Measurements from ENCODE around the gene TLR10.

The TLR10 gene

DNA sequence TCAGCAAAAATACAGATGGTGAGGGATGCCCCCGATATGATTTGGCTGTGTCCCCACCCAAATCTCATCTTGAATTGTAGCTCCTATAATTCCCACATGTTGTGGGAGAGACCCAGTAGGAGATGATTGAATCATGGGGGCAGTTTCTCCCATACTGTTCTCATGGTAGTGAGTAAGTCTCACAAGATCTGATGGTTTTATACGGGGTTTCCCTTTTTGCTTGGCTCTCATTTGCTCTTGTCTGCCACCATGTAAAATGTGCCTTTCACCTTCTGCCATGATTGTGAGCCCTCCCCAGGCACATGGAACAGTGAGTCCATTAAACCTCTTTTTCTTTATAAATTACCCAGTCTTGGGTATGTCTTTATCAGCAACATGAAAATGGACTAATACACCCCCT, 15.8 kb downstream of the TLR10 start:
- DNase-seq: peak in 2 of 3 donors; percentile 47 to 61

DNA sequence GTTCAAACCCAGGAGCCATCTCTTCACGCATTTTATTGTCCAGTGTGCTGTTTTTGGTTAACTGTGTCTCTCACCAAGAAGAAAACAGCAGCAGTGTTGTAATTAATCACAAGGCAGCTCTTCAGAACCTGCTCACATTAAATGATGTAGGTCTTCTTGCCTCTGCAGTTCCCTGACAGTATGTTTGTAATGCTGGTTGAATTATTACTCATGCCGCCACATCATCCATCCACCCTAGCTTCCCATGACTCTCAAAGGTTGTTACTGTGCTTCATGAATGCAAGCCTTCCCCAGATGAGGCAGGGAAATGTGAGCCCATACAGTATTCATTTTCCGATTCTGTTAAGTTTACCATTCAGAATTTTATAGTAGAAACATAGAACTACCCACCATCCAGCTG, 17.4 kb downstream of the TLR10 start:
- DNase-seq: peak; percentile 49 to 76 (median 60)

DNA sequence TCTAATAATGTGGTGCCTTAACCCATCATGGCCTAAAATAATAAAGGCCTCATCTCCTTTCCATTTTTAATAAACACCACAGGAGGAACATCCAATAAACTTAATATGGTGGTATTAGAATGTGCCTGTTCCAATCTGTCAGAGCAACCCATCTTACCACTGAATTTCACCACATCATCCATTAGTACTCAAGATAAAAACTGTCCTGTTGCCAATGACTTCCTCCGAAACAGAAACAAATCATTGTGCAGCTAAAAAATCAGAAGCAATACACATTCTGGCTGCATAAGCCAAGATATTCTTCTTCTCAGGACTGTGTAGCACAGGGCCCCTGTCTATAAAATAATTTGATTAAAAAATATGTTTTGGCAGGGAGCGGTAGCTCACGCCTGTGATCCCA, 18.5 kb downstream of the TLR10 start:
- peak in 1 of 3 donors; percentile 25 for DNase-seq

DNA sequence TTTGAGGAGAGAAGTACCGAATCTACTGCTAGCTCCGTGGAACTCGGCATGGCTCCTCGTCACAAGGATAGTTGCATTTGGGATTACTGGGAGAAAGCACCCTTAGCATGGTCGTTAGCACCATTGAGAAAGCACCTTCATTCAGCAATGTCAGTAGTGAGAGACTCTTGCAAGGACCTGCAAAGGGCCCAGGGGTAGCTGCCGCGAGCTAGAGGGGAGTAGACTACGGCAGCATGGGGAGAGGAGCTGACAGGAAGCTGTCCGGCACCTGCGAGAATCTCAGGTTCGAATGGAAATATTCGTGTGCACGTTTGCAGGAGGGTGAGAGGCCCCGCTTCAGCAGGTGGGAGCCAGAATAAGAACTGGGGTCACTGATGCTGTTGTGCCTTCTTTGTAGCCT, 20.2 kb downstream of the TLR10 start:
- DNase-seq: no peak

DNA sequence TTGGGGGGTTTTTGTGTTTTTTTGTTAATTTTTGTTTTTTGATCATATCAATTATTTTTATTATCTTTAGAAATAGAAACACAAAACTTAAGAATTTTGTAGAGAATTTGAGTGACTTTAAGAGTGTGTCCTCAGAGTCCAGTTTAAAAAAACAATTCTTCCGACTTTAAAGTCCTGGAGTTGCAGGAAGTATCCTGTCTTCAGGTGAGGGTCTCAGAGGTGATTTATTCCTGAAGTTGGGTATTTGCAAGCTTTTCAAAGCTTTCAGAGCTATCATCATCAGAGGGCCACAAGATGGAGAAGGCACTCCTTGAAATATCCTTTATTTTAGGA, 23.0 kb downstream of the TLR10 start:
- DNase-seq: no peak

DNA sequence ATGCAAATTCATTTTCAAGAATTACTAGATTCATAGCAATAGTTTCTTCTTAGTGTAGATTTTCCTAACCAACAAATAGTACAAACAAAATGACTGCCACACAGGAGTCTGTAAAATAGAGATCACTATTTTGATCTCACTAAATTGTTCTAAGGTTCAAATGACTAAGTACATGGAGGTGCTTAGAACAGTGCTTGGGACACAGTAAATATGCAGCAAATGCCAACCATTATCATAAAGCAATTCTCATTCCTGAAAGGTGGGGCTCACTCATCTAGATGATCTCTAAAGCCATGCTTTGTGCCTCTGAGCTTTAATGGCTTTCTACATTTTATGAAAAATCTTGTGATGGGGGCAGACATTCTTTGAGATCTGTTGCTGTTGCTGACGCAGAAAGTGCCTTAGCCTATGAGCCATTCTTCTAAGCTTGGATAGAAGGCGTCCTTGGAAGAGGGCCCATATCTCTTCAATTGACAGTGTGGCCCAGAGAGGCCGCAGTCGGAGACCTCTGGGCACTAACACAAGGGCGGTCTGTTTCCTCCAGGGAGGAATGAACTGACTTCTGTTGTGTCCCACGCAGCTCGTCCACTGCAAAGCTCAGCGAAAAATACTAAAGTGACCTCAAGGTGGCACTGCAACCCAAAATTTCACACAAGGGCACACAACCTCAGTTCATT, 23.5 kb downstream of the TLR10 start:
- DNase-seq: peak; percentile 77 to 87 (median 81)

DNA sequence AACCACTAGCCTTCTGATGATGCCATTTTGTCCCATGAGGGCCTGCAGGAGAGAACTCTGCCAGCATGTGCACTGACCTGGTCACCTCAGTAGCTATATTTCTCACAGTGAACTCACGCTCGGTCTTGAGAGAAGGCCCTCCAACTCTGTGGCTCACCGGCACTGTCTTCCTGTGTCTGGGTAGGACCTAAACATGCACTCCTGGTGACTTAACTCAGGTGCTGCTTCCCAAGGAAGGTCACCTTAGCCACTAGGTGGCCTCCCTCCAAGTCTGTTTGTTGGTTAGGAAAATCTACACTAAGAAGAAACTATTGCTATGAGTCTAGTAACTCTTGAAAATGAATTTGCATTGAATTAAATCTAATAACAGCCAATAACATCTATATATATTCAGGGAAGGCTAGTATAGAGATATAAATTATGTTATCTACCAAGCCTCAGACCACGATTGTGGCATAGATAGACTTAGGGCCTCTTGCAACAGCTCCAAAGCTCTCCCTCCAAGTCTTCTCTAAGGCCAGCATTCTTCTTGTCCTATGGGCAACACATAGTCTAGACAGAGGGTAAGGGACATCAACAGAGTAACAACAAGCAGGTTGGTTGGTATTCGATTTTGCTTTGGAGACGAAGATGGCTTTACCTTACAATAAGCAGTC, 24.7 kb downstream of the TLR10 start:
- no peak for DNase-seq

DNA sequence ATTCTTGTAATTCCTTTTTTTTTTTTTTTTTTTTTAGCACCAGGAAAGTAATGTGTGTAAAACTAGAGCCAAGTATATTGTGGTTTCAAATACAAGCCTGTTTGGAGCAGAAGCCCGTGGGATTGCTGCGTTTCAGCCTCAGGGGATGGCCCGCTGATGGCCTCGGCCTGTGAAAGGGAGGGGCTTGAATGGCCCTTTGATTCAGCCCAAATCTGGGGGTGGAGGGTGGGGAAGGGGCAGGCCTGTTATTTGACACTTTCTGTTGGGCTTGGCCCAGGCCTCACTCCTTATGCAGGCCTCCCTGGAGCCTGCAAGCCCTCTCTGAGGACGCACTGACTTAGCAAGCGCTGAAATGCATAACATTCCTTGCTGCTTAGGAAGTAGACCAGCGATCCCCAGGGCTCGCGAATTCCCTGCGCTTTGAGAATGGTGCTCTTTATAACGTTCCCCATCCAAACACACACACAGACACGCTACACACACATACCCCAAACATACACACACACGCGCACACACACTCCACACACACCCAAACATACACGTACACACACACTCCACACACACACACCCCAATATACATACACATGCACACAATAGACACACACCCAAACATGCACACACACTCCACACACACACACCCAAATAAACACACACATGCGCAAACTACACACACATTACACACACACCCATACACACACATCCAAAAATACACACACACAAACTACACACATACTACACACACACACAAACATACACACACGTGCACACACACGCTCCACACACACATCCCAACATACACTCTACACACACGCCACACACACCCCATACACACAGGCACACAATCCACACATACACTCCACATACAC, 29.6 kb downstream of the TLR10 start:
- no peak for DNase-seq

DNA sequence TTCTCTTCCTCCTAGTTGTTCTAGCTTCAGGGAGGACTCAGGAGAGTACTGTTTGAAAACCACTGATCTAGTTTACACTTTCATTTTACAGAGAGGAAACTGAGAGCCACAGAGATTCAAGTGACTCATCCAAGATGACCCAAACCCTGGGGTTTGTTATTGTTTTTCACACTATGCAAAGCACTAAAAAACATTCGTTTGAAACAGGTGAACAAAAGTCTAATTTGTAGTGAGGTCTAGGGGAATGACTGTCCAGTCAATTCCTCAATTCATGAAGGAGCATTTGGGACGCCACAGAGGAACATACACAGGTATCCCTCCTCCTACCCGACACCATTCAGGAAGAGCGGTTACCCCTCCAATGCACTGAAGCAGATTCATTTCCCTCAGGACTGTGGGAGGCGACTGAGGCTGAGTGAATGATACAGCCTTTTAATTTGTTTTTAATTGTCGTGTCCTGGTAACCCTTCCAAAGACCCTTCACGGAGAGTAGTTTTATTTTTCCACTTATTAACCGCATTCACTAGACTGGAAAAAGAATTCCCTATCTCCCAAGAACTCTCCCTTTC, 30.3 kb downstream of the TLR10 start:
- peak; percentile 52 to 76 (median 68) for DNase-seq

DNA sequence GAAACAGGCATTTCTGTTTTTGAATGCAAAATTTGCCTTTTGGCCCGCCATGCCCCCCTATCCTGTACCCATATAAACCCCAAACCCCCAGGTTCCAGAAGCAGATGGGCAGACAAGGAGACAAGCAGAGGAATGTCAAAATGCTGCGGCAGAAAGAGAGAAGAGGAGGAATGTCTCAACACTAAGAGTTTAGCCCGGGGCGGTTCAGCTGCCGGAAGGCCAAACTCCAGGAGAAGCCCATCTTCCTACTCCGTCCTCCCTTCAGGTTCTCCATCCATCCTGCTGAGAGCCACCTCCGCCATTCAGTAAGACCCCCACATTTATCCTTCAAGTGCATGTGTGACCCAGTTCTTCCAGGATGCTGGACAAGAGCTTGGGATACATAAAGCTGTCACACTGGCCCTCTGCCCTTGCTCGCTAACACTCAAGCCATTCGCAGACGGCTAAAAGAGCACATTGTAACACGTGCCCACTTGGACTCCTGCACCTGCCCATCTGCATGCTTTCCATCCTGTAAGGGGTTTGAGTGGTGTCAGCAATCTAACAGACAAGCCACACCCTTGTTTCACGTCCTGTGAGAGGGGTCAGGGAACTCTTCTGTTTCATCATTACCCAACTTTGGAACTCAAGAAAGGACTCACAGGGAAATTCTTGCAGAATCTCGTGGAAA, 31.3 kb downstream of the TLR10 start:
- no peak for DNase-seq

DNA sequence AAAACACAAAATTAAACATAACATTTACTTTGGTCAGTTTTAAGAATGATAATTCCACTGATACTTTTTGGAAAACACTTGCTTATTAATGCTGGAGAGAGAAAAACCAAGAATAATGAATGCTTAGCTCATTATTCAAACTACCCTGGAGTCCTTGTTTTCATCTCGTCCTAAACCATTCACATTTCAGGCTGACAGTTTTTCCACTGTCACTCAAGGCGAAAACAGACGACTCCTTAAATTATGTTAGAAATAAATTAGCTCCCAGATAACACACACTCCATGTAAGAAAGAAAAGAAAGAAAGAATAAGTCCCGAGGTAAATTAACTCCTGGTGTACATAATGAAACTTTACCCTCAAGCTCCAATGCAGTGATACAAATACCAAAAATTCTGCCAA, 33.5 kb downstream of the TLR10 start:
- DNase-seq: no peak

DNA sequence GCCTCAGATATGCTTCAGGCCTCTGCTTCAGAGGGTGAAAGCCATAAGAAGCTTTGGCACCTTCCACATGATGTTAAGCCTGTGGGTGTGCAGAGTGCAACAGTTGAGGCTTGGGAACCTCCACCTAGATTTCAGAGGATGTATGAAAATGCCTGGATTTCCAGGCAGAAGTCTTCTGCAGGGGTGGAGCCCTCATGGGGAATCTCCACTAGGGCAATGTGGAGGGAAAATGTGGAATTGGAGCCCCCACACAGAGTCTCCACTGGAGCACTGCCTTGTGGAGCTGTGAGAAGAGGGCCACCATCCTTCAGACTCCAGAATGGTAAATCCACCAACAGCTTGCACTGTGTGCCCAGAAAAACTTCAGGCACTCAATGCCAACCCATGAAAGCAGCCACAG, 35.2 kb downstream of the TLR10 start:
- DNase-seq: no peak

DNA sequence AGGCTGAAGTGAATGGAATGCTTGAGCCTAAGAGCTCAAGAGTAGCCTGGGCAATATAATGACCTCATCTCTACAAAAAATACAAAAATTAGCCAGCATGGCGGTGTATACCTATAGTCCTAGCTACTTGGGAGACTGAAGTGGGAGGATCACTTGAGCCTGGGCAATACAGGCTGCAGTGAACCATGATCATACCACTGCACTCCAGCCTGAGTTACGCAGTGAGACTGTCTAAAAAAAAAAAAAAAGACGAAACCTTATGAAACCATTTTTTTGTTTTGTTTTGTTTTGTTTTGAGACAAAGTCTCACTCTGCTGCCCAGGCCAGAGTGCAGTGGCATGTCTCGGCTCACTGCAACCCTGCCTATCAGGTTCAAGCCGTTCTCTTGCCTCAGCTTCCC, 36.9 kb downstream of the TLR10 start:
- DNase-seq: no peak

DNA sequence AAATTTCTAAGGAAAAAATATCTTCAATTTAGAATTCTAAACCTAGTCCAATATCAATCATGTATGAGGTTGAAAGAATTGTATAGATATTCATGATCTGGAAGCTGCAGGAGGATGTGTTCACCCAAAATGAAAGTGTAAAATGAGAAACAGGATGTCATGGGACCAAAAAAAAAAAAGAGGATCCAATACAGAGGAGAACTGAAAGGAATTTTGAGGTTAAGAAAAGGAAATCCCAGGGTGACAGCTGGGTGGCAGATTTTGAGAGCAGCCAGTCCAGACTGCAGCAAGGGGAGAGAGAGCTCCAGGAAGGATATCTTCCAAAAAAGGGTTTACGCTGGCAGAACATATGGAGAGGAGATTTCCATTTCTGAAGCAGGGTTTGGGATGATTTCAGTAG, 38.9 kb downstream of the TLR10 start:
- peak; percentile 73 to 88 (median 86) for DNase-seq

DNA sequence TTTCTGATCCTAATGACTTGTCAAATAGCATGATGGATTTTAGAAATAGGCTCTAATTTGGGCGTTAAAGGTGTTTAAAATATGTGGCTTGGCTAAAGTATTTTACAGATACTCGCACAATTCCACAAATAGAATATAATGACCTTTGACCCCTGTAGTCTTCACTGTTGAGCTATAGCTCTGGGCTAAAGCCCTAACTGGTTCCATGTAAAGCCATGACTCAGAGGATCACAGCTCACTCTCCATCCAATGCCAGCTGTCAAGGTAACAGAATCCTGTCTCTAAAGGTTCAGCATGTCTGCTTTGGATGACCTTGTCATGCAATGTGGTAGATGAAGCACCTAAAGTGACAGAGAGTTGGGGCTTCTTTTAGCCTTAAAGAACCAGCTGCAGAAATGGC, 42.5 kb downstream of the TLR10 start:
- no peak for DNase-seq

DNA sequence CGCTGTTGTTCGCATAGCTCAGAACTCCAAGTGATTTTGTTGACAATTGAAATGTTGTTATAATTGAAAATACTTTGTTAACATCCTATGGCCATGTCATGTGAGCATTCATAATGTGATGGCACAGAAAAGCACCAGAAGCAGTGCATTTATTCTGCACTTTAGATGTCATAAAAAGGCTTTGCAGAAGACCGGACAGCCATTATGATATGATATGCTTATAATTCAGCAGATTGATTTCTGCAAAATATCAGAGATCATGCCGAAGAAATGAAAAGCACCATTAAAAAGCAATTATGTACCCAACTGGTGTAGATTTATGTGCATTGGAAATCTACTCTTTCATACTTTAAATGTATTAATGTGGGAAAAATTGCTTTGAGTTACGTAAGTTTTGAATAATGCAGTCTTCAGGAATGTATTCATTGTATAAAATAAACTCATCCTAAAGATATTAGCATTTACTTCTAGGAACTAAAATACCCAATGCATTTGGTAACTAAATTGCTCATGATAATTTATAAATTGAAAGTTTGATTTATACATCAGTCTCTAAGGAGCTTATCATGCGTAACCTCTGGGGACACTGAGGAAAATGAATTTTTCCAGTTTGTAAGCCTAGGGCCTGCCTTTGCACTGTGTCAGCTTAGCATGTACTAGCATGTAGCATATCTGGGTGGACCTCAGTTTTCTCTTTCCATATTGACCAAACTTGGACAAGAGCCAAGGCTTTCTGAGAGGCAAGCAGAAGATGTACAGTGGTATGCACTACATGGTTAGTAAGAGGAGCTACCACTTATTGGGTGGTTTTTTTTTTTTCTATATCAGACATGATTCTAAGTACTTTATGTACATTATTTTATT, 43.6 kb downstream of the TLR10 start:
- DNase-seq: no peak

DNA sequence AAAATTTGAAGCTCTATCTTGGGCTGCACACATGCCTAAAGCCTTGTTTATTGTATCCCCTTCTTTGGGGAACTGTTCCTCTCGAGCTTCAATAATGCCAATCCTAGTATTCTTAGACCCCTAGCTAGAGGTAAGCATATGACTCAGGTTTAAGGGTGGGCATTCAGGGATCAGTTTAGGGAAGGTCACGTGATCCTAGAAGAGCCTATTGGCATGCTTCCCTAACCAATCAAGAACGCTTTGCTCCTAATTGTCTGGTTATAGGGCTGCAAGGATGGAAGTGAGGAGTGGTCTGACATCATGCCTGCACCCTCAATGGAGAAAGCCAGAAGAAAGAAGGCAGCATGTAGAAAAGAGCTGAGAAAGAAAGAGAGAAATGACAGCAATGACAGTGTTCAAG, 46.9 kb downstream of the TLR10 start:
- no peak for DNase-seq

DNA sequence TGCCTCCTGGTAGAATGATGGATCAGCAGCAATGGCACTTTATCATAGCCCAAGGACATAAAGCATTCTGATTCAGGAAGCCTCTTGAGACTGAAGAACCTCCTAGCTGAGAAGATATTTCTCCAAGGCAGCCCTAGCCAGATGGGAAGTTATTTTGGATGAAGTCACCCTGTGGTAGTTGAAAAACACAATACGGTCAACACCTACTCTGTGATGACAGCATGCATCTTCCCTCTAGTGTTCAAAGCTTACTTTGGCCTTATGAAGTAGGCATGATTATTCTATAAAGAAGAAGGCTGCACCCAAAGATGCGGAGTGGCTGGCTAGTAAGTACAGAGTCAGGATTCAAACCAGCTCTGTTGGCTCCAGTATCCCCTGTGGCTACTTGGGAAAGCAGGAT, 47.9 kb downstream of the TLR10 start:
- peak; percentile 70 to 81 (median 77) for DNase-seq

DNA sequence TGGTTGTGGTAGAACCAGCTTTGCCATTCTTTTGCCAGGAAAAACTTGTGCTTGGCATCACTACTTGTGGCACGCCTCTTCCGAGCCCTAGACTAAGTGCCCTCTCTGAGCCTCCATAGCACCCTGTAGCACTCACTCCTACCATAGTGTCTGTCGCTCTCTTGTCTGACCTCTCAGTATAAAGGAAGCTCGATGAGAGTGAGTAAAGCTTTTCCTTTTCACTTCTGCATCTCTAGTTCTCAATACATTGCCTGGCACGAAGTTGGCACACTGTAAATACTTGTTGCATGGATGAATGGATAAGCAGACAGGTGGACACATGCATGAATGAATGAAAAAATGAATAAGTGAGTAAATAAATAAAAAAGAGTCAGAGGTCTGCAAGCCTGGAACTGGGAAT, 48.3 kb downstream of the TLR10 start:
- peak in 2 of 3 donors; percentile 31 to 41 for DNase-seq

DNA sequence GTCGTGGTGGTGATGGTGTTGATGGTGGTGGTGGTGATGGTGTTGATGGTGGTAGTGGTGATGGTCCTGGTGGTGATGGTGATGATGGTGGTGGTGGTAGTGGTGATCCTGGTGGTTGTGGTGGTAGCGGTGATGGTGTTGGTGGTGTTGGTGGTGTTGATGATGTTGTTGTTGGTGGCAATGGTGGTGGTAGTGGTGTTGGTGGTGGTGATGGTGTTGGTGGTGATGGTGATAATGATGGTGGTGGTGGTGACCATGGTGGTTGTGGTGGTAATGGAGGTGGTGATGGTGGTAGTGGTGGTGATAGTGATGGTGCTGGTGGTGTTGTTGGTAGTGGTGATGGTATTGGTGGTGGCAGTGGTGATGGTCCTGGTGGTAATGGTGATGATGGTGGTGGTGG, 49.1 kb downstream of the TLR10 start:
- no peak for DNase-seq

DNA sequence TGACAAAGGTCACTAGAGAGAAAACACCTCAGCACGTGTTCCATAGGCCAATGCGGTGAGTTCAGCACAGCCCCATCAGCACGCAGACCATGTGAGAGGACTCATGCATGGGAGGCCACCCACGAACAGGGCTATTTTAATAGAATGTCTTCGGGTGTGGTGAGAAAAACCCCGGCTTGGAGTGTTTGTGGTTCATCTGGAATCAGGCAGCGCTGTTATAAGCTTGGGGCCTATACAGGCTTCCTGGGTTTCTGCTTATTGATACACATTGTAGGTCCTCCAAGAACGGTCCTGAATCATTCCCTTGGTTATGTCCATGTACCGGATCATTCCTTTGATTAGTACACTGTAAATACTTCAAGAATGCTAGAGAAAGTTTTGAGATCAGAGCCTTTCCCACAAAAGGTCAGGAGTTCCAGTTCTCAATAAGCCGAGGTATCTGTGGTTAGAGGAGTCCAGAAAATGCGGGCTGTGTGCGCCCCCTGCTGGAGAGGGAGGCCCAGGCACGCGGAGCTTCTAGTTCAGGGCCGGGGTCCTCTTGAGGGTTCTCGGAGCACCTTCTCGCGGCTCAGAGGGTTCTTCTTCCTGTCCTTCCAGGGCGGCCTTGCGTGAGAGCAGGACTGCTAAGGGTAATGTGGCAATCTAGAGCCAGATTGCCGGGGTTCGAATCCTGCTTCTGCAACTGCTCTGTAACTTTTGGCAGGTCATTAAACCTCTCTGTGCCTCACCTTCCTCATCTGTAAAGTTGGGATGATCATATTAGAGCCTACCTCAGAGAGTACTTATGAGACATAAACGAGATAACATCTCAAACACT, 51.8 kb downstream of the TLR10 start:
- peak; percentile 70 to 88 (median 87) for DNase-seq

Data from suppressor macrophage treated with lipopolysaccharide for 1 hour (primary cell).